ENCODE data around the gene TIMM10B.

The TIMM10B gene

GRCh38 chr11:6459099-6459450, 22.2 kb upstream of the TIMM10B start:
- no peaks in the 10 kb centered on the region for H3K9me3 ChIP-seq (ENCODE audit: control insufficient read depth, insufficient read depth, low read length)
- no peaks in the 10 kb centered on the region for H3K27me3 ChIP-seq (ENCODE audit: control insufficient read depth, low read length)
- no peak overlapping the region for H3K27ac ChIP-seq (ENCODE audit: low read depth, low read length)
- H3F3A ChIP-seq (ENCODE audit: control insufficient read depth, insufficient read depth) = no peaks in the 10 kb centered on the region
- no peak overlapping the region for H3K4me3 ChIP-seq (ENCODE audit: low read length)
- no peaks in the 10 kb centered on the region for H3K9me2 ChIP-seq (replicated peaks; ENCODE audit: control insufficient read depth, low read length)
- H3K36me3 ChIP-seq (ENCODE audit: control insufficient read depth, low read length) = no peaks in the 10 kb centered on the region
- no peaks in the 10 kb centered on the region for H3K79me2 ChIP-seq (ENCODE audit: control insufficient read depth, low read length)
- H3K4me2 ChIP-seq (ENCODE audit: low read length) = no peak overlapping the region
- no peaks in the 10 kb centered on the region; the same call in 1 of the 2 replicates for H4K20me1 ChIP-seq (ENCODE audit: control insufficient read depth, insufficient read depth, low read depth, low read length)
- TF ChIP-seq, protein P1, sequence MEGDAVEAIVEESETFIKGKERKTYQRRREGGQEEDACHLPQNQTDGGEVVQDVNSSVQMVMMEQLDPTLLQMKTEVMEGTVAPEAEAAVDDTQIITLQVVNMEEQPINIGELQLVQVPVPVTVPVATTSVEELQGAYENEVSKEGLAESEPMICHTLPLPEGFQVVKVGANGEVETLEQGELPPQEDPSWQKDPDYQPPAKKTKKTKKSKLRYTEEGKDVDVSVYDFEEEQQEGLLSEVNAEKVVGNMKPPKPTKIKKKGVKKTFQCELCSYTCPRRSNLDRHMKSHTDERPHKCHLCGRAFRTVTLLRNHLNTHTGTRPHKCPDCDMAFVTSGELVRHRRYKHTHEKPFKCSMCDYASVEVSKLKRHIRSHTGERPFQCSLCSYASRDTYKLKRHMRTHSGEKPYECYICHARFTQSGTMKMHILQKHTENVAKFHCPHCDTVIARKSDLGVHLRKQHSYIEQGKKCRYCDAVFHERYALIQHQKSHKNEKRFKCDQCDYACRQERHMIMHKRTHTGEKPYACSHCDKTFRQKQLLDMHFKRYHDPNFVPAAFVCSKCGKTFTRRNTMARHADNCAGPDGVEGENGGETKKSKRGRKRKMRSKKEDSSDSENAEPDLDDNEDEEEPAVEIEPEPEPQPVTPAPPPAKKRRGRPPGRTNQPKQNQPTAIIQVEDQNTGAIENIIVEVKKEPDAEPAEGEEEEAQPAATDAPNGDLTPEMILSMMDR (IDR thresholded peaks at IDR 0.05; ENCODE audit: low read depth, low read length, poor library complexity, severe bottlenecking) = no peak
- no peak for TF ChIP-seq EZH2phosphoT487 (IDR thresholded peaks at IDR 0.05; ENCODE audit: borderline replicate concordance, low read length)
- no peaks in the 10 kb centered on the region for H3K4me1 ChIP-seq (ENCODE audit: control insufficient read depth, low read length)

DNA sequence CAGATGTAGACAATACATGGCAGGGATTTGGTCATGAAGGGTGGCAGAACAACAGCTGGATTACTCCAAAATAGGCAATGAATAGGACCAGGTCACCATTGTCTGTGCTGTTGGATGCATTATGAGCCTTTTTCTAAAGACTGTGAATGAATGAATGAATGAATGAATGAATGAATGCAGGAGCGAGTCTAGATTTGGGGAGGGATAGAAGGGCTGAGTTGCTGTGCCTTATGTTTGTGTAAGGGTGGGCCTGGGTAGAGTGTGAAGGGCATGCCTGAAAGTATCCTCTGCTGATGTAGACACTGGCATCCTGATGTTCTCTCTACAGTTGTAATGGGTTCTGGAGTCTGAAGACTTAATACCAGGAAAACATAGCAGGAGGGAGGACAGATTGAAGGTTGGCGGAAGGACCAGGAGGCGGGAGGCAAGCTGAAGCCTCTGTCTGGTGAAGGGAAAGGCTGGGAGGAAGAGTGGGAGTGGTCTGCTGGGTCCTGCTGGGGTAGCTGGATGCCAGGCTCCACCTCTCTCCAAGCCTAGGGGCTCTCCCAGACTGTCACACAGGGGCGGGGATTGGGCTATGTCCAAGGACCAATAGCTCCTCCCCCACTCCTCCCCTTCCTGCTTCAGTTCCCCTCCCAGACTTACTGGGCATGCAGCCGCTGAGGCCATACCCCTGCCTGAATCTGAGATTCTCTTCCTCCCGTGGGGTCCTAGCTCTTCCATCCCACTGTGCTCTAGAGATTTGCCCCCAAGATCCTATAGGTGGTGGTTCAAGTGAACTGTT, 12.4 kb upstream of the TIMM10B start:
- Histone ChIP-seq H3K27ac (ENCODE audit: low read depth, low read length) (no peak overlapping the region), H3K4me2 (ENCODE audit: low read length) (0 out of 2 replicates have a peak overlapping the region, but pooled peaks have one; percentile 2), H3K9me2 (replicated peaks; ENCODE audit: control insufficient read depth, low read length) (no peaks in the 10 kb centered on the region), H3K9me3 (ENCODE audit: control insufficient read depth, insufficient read depth, low read length) (no peaks in the 10 kb centered on the region), H3K36me3 (ENCODE audit: control insufficient read depth, low read length) (no peaks in the 10 kb centered on the region), H3F3A (ENCODE audit: control insufficient read depth, insufficient read depth) (no peaks in the 10 kb centered on the region), H3K79me2 (ENCODE audit: control insufficient read depth, low read length) (no peaks in the 10 kb centered on the region), H4K20me1 (ENCODE audit: control insufficient read depth, insufficient read depth, low read depth, low read length) (no peaks in the 10 kb centered on the region), H3K27me3 (ENCODE audit: control insufficient read depth, low read length) (peaks cover 9% of the 10 kb centered on the region), H3K4me1 (ENCODE audit: control insufficient read depth, low read length) (peaks cover 19% of the 10 kb centered on the region), H3K4me3 (ENCODE audit: low read length) (no peak overlapping the region)
- TF ChIP-seq EZH2phosphoT487 (IDR thresholded peaks at IDR 0.05; ENCODE audit: borderline replicate concordance, low read length) = no peak
- TF ChIP-seq, protein P1 (IDR thresholded peaks at IDR 0.05; ENCODE audit: low read depth, low read length, poor library complexity, severe bottlenecking) = no peak

DNA sequence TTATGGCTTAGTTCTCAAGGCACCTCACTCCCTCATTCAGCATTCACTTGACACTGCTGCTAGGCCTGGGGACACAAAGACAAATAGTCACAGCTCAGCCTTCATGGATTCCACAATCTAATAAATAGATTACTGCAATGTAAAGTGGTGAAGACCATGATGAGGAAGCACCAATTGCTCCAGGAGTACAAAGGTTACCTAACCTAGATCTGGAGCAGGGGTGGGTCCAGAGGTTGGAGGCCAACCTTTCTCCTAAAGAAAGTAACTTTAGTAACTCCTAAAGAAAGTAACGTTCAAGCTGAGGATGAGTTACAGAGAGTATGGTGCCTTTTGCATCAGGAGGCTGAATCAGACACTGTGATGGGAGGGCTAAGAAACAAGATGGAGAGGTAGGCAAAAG, 11.7 kb upstream of the TIMM10B start:
- Histone ChIP-seq H3K79me2 (ENCODE audit: control insufficient read depth, low read length) (no peaks in the 10 kb centered on the region), H3K4me1 (ENCODE audit: control insufficient read depth, low read length) (peaks cover 23% of the 10 kb centered on the region), H3F3A (ENCODE audit: control insufficient read depth, insufficient read depth) (peaks cover 7% of the 10 kb centered on the region), H3K4me3 (ENCODE audit: low read length) (no peak overlapping the region), H3K4me2 (ENCODE audit: low read length) (0 out of 2 replicates have a peak overlapping the region, but pooled peaks have one; percentile 2), H3K36me3 (ENCODE audit: control insufficient read depth, low read length) (no peaks in the 10 kb centered on the region), H3K9me2 (replicated peaks; ENCODE audit: control insufficient read depth, low read length) (no peaks in the 10 kb centered on the region), H3K27me3 (ENCODE audit: control insufficient read depth, low read length) (peaks cover 9% of the 10 kb centered on the region), H4K20me1 (ENCODE audit: control insufficient read depth, insufficient read depth, low read depth, low read length) (no peaks in the 10 kb centered on the region), H3K9me3 (ENCODE audit: control insufficient read depth, insufficient read depth, low read length) (no peaks in the 10 kb centered on the region), H3K27ac (ENCODE audit: low read depth, low read length) (no peak overlapping the region)
- no peak for TF ChIP-seq EZH2phosphoT487 (IDR thresholded peaks at IDR 0.05; ENCODE audit: borderline replicate concordance, low read length)
- TF ChIP-seq, protein P1 (IDR thresholded peaks at IDR 0.05; ENCODE audit: low read depth, low read length, poor library complexity, severe bottlenecking) = no peak
